Erythroblast (primary cell): ENCODE data around the gene NPSR1.

Source experiments
- DNase-seq, 2 experiments: peaks; one replicate each; lab custom pipeline; 2025; lab: John Stamatoyannopoulos, UW
- GATA1 ChIP-seq: IDR thresholded peaks from 2 replicates; pipeline ENCODE4 v1.6.1; 2011; ENCODE audit warnings: low read depth, mild to moderate bottlenecking, control low read depth, low read length, moderate library complexity
- POLR2A ChIP-seq: IDR thresholded peaks from 2 replicates; pipeline ENCODE4 v1.6.1; 2011; ENCODE audit warnings: mild to moderate bottlenecking, low read length

Gene NPSR1

DNA sequence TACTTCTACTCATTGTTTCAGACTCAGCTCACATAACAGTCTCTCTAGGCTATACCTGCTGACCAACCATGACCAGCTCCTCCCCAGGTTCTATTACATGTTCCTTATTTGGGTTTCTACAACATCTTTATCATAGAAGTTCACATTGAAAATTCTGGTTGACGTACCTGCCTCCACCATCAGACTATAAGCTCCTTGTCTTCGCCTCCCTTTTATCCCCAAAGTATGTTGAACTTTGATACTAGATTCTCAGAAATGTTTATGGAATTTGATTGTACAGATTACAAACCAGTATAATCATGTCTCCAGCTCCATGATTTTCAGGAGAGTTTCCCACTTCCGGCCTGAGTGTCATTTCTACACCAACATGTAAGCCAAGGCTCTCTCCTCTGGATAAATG is 15.0 kb downstream of the NPSR1 start:
- DNase-seq = no peak
- TF ChIP-seq GATA1 = no peak
- TF ChIP-seq POLR2A = no peak

DNA sequence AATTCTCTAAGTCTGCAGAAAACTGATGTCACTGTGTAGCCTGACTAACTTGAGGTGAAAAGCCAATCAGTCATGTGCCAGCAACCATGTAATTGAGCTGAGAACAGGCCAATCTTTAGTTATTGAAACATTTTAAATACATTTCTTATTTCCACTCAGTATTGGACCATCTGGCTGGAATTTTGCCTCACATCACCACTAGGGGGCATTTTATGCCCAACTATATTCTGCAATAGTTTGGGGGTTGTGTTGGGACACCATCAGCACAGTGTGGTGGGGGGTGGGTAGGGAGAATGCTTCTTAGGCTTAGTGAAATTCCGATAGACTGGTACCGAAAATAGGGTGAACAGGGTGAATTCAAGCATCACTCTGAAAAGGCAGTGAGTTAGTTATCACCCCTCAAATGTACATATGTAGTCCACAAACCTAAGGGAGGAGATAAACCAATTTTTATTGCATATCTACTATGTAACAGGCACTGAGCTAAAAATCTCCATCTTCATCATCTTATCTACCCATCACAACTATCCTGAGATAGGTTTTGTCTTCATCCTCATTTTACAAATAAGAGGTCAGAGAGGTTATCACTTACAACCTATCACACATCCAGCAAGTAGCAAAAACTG is 17.8 kb downstream of the NPSR1 start:
- no peak for TF ChIP-seq GATA1
- TF ChIP-seq POLR2A = no peak
- DNase-seq = peak; percentile 1 to 35

DNA sequence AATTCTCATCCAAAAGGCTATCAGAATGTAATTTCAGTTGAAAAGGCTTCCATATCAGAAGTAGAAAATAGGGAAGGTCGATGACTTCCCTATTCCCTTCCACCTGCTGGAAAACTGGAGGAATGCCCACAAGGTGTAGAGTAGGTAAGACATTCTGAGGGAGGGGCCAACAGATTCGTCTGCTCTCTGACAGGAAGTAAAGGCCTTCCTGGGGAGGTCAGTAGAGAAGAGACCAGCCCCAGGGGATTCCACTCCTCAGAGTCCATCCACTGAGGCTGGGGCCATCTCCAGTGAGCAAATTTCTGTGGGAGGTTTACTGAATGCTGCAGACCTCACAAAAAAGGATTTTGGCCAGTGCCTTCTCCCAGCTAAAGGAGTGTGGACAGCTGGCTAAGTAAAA is 19.5 kb downstream of the NPSR1 start:
- no peak for TF ChIP-seq POLR2A
- TF ChIP-seq GATA1 = no peak
- no peak for DNase-seq

DNA sequence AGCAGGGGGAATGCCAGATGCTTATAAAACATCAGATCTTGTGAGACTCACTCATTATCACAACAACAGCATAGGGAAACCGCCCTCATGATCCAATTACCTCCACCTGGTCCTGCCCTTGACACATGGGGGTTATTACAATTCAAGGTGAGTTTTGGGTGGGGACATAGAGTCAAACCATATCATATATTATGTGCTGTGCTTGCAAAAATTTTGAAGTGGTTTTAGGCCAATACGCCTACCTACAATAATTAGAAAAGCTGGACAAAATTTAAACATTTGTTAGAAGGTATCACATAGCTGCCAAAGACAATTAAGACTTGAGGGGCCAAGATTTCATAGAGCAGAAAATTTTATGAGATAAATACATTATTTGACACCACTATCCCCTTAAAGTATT is 29.5 kb downstream of the NPSR1 start:
- no peak for DNase-seq
- TF ChIP-seq POLR2A (no peak), GATA1 (no peak)

DNA sequence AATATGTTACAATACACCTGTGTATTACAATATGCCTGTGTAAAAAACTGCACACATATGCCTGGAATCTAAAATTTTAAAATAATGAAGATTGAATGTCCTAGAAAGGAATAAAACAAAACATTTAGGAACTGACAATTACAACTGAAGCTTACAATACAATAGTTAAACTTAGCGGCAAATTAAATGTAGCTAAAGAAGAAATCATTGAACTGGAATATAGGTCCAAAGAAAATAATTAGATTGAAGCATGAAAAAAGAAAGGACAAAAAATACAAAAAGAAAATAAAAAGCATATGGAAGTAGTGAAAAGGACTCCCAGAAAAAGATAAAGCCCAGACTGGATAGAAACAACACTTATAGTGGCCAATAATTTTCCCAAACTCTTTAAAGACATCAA is 38.4 kb downstream of the NPSR1 start:
- TF ChIP-seq POLR2A (no peak), GATA1 (no peak)
- no peak for DNase-seq

DNA sequence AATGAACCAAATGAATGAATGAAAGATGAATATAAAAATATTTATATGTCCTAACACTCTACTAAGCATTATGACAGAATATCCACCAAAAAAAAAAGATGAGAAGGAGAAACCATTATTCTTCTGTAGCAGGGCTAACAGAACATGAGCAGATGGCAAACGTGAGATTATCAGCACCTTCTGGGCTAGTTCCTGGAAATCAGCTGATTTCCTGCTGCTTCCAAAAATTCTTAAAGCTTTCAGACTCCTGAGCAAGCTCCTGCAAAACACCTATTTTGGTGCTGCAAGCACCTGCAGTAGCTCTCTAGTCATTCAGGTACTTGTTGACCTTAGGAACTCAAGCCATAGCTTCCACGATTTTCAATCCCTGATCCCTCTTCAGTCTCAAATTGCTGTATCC is 51.8 kb downstream of the NPSR1 start:
- DNase-seq = no peak
- no peak for TF ChIP-seq POLR2A
- no peak for TF ChIP-seq GATA1

DNA sequence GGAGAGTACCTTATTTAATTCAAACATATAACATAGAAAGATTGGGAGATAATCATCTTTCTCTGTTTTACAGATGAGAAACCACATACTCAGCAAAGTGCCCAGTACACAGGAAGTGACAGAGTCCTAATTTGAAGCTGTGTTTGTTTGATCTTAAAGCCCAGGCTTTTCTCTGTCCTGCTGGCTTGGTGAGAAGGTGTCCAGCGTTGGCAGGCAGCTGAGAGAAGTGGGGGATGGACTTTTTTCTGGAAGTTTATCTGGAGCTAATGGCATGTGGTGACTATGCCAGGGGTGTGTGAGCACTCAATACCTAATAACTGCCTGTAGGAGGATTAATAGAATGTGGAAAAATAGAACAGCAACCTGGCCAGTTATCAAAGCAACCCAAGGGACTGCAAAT is 60.8 kb downstream of the NPSR1 start:
- DNase-seq = no peak

DNA sequence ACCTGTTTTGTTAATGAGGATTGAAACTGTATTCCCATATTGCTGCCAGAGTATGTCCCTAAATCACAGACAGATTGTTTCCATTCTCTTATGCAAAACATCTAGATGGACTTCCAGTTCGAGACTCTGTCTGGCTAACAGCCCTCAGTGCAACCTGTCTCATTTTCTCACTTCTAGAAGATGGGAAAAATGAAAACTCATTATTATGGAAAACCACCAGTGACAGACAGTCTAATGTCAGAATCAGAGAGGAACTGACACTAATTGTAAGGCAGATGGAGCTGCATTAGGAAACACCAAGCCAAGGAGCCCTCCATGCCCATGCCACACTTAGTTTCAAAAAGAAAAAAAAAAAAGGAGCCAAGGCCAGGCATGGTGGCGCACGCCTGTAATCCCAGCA is 61.6 kb downstream of the NPSR1 start:
- TF ChIP-seq GATA1 (no peak), POLR2A (no peak)
- no peak for DNase-seq

More for the DNA sequence above, 60.8 kb downstream of the NPSR1 start:
- TF ChIP-seq GATA1 (no peak), POLR2A (no peak)

DNA sequence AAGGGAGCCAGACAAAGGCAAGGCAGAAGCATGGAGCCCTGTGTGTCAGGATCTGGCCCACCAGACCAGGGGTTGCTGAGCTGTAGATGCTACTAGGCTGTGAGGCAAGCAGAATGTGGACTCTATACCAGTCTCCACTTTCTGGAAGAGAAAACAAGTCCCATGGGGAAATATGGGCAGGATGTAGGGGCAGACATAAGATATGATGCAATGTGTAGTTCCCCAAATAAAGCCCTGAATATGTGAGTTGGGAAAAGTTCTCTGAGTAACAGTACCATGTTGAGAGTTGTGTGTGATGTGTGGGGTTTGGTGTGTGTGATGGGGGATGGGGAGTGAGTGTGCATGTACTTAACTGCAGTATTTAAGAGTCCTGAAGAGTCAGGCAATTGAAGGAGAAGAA is 62.3 kb downstream of the NPSR1 start:
- TF ChIP-seq POLR2A (no peak), GATA1 (no peak)
- DNase-seq = no peak

DNA sequence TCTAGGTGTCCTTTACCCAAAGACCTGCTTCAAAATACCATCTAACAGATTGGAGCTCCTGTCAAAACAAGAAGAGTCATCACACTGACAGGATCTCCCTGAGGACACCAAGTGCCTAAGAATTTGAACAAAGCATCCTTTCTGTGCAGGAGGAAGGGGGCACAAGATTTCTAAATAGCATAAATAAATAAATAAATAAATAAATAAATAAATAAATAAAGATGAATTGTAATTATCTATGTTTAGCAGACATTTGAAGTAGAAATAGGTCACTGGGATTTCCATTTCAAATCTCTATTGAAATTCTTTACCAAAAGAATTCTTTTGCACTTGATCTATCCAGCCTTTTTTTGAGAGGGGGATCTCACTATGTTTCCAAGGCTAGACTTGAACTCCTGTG is 65.3 kb downstream of the NPSR1 start:
- no peak for DNase-seq

DNA sequence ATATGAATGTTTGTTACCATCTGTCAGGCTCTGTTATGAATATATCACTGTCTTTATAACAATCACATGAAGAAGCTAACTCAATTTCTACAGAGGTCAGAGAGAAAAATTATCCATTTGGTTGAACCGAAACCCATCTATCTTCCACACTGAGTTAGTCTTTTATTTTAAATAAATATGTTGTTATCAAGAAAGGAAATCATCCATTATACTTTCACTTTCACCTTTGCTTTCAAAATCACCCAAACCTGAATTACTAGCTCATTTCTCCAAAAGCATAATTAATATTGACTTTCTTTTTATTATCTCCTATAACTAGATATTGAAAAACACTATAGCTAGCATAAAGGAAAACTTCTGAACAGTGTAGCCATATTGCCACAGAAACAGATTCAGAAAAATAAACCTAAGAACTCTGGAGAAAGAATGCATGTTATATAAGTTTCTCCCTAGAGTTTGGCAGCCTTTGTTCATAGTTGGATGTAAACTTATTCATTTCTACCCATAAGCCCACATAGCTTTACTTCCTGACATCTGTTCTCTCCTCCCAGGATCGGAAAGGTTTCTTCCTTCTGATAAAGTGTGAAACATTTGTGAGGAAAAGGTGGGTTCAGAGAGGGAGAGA is 66.0 kb downstream of the NPSR1 start:
- TF ChIP-seq POLR2A (no peak), GATA1 (no peak)
- DNase-seq = no peak

More for the DNA sequence above, 65.3 kb downstream of the NPSR1 start:
- TF ChIP-seq GATA1 = no peak
- TF ChIP-seq POLR2A = no peak

DNA sequence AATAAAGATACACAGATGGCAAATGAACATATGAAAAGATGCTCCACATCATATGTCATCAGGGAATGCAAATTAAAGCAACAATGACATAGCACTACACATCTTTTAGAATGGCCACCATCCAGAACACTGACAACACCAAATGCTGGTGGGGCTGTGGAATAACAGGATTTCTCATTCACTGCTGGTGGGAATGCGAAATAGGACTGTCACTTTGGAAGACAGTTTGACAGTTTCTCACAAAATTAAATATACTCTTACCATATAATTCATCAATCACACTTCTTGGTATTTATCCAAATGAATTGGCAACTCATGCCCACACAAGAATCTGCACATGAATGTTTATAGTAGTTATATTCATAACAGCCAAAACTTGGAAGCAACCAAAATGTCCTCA is 68.2 kb downstream of the NPSR1 start:
- DNase-seq = no peak
- TF ChIP-seq POLR2A = no peak
- no peak for TF ChIP-seq GATA1

DNA sequence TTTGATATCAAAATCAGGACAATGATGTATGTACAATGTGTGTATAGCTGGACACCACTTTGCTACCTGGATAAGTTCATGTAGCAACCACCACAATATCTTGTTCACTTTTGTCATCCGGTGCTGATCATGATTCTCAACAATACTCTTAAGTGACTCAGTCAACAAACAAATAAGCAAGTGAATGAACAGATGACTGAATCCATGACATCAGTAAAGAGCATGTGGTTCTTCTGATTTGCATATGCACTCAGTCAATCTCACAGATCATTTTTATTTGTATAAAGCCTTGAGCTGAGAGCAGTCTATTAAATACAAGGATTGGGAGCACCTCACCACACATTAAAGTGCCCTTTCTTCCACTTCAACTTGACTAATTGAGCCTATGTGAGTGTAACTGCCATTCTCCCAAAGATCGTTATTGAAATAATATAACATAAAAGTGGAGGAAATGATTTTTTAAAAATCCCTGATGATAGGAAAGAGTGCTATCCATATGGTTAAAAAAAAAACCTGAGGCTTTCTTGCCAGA is 69.5 kb downstream of the NPSR1 start:
- DNase-seq = no peak

DNA sequence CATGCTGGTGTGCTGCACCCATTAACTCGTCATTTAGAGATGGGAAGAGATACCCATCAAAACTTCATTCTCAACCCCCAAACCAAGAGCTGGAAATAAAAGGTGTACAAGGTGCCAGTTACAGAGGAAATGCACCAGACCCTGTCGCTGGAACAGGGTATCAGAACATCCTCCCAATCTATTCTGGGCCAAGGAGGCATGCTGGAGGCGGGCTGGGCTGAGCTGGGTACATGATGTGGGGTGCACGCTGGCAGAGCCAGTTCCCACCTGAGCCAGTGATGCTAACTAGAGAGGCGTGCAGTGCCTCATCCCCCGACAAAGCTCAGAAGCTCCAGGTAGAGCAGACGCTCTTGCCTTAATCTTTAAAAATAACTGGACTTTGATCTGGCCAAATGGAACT is 70.1 kb downstream of the NPSR1 start:
- TF ChIP-seq GATA1 (no peak), POLR2A (no peak)
- no peak for DNase-seq

More for the DNA sequence above, 69.5 kb downstream of the NPSR1 start:
- no peak for TF ChIP-seq GATA1
- TF ChIP-seq POLR2A = no peak

DNA sequence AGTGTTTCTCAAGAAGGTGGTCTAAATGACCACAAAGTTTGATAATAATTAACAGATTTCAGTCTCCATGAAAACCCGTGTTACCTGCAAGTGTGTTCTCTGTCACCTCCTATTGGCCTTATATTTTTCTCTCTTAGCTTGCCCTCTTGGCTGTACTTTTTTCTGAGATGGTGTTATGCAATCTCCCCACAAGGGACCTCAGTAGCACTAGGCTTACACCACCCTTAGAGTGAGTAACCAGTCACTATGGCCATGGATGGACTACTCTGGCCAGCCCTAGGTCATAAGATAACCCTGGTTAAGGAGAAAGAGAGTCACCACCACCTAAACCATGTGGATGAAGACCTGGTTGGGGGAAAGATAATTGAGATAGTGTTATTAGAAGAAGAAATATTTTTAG is 76.8 kb downstream of the NPSR1 start:
- TF ChIP-seq POLR2A (no peak), GATA1 (no peak)

DNA sequence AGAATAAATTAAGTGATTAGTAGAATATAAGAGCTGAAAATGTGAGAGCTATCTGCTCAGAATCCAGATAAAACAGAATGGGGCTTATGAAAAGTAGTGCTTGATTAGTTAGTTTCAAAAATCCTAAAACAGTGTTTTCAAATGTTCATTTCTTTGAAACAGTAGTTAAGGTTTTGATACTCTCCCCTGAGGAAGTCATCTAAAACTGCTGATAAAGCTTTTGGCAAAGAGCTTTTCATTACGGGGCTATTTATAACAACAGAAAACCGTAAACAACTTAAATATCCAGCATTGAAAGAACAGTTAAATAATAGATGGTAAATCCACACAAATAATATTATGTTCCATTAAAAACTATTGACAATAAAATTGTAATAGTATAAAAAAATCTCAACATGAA is 77.5 kb downstream of the NPSR1 start:
- no peak for TF ChIP-seq GATA1
- no peak for TF ChIP-seq POLR2A
- DNase-seq = no peak

More for the DNA sequence above, 76.8 kb downstream of the NPSR1 start:
- DNase-seq = no peak
